Thyroid gland (tissue), 4 donors: Measurements from ENCODE around the gene STK4.

Experiments used
- CTCF ChIP-seq, 6 experiments: fragments of 200-600 bp in 3 of 6; fragments of 450-650 bp in 3 of 6; sonication (generic) in 3 of 6; IDR thresholded peaks; one replicate each; pipeline ENCODE4 v1.5.1; 2016 to 2019; ENCODE audit warnings: antibody characterized with exemption in 6 of 6, mild to moderate bottlenecking in 2 of 6, inconsistent platforms in 1 of 6, moderate library complexity in 1 of 6
- POLR2A ChIP-seq, 2 donors: fragments of 450-650 bp; IDR thresholded peaks; one replicate each; pipeline ENCODE4 v1.6.1; 2017; ENCODE audit warnings: antibody characterized with exemption in 2 of 2, mild to moderate bottlenecking in 2 of 2, moderate library complexity in 1 of 2

GRCh38 chr20:45100563-45101245, 134.4 kb downstream of the STK4 start, which contains the start of gene KCNS1:
- TF ChIP-seq CTCF (IDR thresholded peaks at IDR 0.05) (no peak), POLR2A (IDR thresholded peaks at IDR 0.05) (no peak)
